Adipocyte (in vitro differentiated cells): ENCODE data around the gene BIK.
A peak's percentile ranks its signal among the peaks of the same experiment; 100 is the strongest.

Experiments used
- DNase-seq: peaks from one replicate; pipeline ENCODE4 v3.0.0-alpha.2; 2015; ENCODE audit warnings: low read depth
- H3K27me3 ChIP-seq: replicated peaks from 2 replicates; pipeline ENCODE4 v1.7.0; 2013; ENCODE audit warnings: mild to moderate bottlenecking, low read length, moderate library complexity; ENCODE audit not compliant: control insufficient read depth, insufficient read depth
- H3K36me3 ChIP-seq: 2 replicates; pipeline ENCODE4 v1.7.0; 2013; ENCODE audit warnings: low read length, mild to moderate bottlenecking, moderate library complexity; ENCODE audit not compliant: control insufficient read depth, insufficient read depth, severe bottlenecking
- H3K4me1 ChIP-seq: 2 replicates; pipeline ENCODE4 v1.7.0; 2013; ENCODE audit warnings: mild to moderate bottlenecking, low read length, moderate library complexity; ENCODE audit not compliant: control insufficient read depth, insufficient read depth
- H3K4me3 ChIP-seq: 2 replicates; pipeline ENCODE4 v1.7.0; 2013; ENCODE audit warnings: mild to moderate bottlenecking, low read length, moderate library complexity
- H3K9ac ChIP-seq: 2 replicates; pipeline ENCODE4 v1.7.0; 2013; ENCODE audit warnings: mild to moderate bottlenecking, low read length, moderate library complexity
- H3K9me3 ChIP-seq: 2 replicates; pipeline ENCODE4 v1.7.0; 2013; ENCODE audit warnings: mild to moderate bottlenecking, low read length, moderate library complexity; ENCODE audit not compliant: control insufficient read depth

Gene BIK

DNA sequence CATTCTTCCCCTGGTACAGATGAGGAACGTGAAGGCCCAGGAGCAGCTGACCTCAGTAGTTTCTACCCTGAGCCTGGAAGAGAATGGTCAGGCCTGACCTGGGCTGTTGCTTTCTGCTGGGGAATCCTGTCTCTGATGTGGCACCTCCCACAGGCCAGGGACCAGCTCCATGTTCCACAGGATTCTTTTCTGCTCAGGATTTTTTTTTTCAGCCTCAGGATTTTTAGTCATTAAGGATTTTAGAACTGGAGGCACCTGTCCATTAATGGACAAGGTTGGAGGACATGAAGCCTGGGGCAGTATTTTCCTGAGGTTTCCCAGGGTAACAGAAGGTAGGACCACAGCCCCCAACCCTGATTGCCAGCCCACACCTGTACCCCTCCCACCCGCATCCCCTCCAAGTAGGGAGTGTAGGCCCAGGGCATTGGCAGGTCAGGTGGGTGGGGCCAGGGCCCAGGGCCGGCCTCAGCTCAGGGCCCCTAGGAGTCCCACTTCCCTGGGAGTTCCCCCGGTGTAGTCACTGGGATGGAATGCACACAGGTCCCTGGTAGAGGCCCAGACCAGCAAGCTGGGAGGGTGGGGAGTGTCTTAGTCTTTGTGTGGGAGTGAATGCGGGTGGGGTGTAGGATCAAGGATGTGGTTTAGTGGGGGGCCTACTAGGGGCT lies 16.1 kb downstream of the BIK start:
- H3K4me3 ChIP-seq = no peak overlapping the region
- H3K36me3 ChIP-seq = peaks cover 2% of the 10 kb centered on the region
- H3K4me1 ChIP-seq = peaks cover 4% of the 10 kb centered on the region
- peak; percentile 67 for DNase-seq
- no peaks in the 10 kb centered on the region for H3K27me3 ChIP-seq
- no peaks in the 10 kb centered on the region for H3K9me3 ChIP-seq
- H3K9ac ChIP-seq = no peak overlapping the region

DNA sequence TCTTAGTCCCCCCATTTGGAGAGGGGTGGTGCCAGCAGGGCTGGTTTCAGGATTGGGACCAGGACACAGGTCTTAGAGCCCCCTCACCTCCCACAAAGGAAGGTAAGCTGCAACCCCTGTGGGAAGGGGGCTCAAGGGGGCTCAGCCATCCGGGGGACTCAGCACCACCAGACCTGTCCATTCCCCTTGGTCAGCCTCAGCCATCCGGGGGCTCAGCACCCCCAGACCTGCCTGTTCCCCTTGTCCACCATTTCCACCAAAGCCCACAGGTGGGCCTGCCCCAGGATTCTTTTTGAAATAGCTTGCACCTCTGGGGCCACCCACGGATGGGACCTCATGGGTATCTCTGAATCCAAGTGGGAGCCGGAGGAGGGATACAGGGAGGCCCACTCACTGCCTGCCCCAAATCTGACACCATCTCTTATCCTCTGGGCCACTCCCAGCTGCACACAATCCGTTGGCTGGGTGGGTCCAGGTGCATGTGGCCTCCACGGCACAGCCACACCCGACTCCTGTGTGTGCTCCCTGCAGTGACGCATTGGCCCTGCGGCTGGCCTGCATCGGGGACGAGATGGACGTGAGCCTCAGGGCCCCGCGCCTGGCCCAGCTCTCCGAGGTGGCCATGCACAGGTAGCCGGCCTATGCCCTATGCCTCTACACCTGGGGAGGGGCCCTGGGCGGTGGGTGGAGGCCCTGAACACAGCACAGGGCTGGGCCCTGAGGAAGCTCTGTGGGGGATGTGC lies 16.8 kb downstream of the BIK start:
- peaks cover 4% of the 10 kb centered on the region for H3K4me1 ChIP-seq
- H3K36me3 ChIP-seq = peaks cover 4% of the 10 kb centered on the region
- no peak overlapping the region for H3K4me3 ChIP-seq
- H3K27me3 ChIP-seq = no peaks in the 10 kb centered on the region
- H3K9ac ChIP-seq = no peak overlapping the region
- DNase-seq = no peak
- no peaks in the 10 kb centered on the region for H3K9me3 ChIP-seq

DNA sequence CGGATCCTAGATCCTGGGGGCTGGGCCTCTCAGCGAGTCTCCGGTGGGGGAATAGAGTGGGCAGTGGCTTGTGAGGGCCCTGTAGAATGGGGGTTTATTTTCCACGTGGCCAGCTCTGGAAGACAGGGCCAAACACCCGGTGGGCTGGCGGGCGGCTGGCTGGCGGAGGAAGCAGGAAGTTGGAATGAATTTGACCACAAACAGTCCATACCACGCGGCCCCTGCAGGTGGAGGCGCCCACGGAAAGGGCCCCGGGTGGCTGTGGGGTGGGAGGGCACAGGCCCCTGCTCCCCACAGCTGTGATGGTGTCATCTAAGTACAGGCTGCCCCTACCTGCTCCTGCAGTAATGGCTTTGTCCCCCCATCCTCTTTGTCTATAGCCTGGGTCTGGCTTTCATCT lies 17.6 kb downstream of the BIK start:
- Histone ChIP-seq H3K9ac (no peak overlapping the region), H3K4me3 (no peak overlapping the region), H3K27me3 (no peaks in the 10 kb centered on the region), H3K36me3 (peaks cover 10% of the 10 kb centered on the region), H3K9me3 (no peaks in the 10 kb centered on the region), H3K4me1 (peaks cover 4% of the 10 kb centered on the region)
- DNase-seq = no peak

DNA sequence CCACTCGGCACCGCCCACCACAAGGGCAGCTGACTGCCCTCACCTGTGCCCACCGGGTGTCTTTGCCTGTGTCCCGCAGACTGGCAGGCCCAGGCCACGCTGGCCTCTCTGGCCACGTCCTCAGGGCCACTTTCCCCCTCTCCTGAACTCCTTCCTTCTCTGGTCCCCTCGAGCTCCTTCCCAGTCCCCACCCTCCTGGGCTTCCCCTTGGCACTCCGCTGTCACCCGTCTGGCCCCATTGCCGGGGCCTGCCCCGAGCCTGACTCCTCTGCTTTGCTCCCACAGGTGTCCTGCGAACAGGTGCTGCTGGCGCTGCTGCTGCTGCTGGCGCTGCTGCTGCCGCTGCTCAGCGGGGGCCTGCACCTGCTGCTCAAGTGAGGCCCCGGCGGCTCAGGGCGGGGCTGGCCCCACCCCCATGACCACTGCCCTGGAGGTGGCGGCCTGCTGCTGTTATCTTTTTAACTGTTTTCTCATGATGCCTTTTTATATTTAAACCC lies 18.4 kb downstream of the BIK start:
- H3K4me1 ChIP-seq = peaks cover 4% of the 10 kb centered on the region
- no peaks in the 10 kb centered on the region for H3K9me3 ChIP-seq
- H3K4me3 ChIP-seq = no peak overlapping the region
- peaks cover 14% of the 10 kb centered on the region for H3K36me3 ChIP-seq
- DNase-seq = no peak
- no peaks in the 10 kb centered on the region for H3K27me3 ChIP-seq
- no peak overlapping the region for H3K9ac ChIP-seq

DNA sequence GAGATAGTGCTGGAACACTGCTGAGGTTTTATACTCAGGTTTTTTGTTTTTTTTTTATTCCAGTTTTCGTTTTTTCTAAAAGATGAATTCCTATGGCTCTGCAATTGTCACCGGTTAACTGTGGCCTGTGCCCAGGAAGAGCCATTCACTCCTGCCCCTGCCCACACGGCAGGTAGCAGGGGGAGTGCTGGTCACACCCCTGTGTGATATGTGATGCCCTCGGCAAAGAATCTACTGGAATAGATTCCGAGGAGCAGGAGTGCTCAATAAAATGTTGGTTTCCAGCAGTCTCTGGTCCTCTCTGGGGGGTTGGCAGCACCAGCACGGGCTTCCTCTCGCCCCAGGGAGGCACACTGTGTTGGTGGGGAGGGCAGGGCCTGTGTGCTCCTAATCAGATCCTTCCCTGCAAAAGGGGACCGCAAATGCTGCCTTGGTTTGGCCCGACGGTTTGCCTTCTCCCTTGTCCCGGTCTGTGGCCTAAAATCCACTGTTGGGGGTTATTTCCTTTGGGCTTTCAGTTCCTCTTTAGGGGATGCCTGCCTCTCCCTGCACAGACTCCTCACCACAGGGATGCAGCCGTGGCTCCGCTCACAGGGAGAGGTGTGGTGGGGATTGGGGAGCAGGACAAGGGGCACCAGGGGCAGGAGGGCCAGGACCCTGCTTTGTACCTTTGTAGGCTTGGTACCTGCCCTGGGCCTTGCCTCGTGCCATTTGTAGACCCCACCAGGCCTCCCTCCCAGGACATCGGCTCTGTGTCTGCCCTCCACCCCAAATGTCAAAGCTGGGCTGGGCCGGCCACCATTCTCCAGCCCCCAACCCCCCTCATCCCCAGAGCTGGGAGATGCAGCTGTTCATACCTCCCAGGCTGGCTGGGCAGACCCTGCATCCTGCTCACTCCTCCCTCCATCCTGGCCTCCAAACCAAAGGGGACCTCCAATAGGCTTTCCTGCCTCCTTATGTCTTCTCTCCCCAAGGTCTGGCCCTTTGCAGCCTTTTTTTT lies 19.2 kb downstream of the BIK start:
- H3K9ac ChIP-seq = no peak overlapping the region
- no peaks in the 10 kb centered on the region for H3K27me3 ChIP-seq
- peaks cover 16% of the 10 kb centered on the region for H3K36me3 ChIP-seq
- H3K4me3 ChIP-seq = no peak overlapping the region
- H3K9me3 ChIP-seq = no peaks in the 10 kb centered on the region
- peaks cover 4% of the 10 kb centered on the region for H3K4me1 ChIP-seq
- DNase-seq = no peak

DNA sequence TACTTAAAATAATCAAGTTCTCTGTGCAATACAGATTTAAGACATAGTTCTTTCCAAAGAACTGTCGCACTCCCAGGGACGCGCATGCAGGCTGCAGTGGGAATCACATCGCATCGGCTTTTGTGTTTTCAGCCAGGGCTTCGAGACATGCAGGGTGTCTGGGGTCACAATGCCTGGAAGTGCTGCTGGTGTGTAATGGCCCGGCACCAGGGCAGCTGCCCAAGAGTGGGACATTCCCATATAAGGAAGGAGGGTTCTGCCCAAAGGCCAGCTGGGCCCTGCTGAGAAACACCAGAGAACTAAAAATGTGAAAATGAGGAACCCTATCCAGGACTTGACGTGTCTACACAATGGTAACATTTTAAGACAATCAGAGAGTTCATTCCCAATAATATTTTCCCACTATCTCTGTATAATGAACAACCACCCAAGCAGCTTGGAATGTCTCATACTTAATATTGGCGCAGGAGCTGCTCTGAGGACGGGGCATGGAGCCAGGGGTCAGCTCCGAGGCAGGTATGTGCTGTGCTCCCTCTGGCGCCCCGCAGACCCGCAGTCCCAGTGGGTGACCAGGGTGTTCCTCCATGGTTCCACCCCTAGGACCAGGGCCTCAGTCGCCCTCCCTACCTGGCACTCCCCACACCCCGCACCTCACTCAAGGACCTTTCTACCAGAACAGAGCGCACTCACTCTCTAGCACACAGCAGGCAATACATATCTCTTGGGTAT lies 21.4 kb downstream of the BIK start:
- H3K36me3 ChIP-seq = peaks cover 25% of the 10 kb centered on the region
- no peak for DNase-seq
- peaks cover 3% of the 10 kb centered on the region for H3K4me1 ChIP-seq
- no peaks in the 10 kb centered on the region for H3K9me3 ChIP-seq
- no peak overlapping the region for H3K4me3 ChIP-seq
- H3K9ac ChIP-seq = no peak overlapping the region
- no peaks in the 10 kb centered on the region for H3K27me3 ChIP-seq

DNA sequence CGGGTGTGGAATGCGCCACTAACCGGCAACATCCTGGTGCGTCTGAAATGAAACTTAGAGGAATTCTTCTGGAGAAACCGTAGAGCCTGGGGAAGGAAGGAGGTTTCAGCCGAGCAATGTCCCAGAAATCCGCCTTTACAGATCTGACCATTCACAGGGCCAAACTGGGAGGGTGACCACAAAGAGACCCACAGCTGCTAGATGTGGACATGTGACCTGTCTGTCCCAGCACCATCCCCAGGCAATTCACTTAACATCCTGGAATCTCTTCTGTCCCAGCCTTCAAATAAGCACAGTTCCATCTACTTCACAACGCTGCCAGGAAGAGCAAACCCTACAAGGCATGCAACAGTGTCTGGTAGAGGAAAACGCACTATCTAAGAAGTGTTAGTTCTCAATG lies 22.9 kb downstream of the BIK start:
- no peak overlapping the region for H3K9ac ChIP-seq
- H3K27me3 ChIP-seq = no peaks in the 10 kb centered on the region
- no peak overlapping the region for H3K4me3 ChIP-seq
- no peaks in the 10 kb centered on the region for H3K9me3 ChIP-seq
- DNase-seq = no peak
- H3K36me3 ChIP-seq = peaks cover 29% of the 10 kb centered on the region
- H3K4me1 ChIP-seq = peaks cover 5% of the 10 kb centered on the region

DNA sequence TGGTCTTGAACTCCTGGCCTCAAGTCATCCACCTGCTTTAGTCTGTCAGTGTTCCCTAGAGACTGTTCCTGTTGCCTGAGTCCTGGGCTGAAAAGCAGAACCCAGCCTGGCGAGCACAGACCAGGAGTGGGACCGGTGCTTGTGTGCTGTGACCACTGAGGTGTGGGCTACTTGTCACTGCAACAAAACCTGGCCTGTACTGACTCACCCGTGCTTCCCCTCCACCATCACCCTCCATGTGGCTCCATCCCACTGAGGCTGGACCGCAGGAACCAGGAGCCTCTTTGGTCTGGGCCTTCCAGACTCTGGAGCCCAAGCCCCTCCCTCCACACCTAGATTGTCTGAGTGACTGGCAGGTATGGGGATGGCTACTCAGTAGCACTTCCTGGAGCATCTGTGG lies 24.0 kb downstream of the BIK start:
- Histone ChIP-seq H3K4me1 (peaks cover 5% of the 10 kb centered on the region), H3K27me3 (no peaks in the 10 kb centered on the region), H3K36me3 (peaks cover 36% of the 10 kb centered on the region), H3K4me3 (no peak overlapping the region), H3K9ac (no peak overlapping the region), H3K9me3 (no peaks in the 10 kb centered on the region)
- DNase-seq = no peak

DNA sequence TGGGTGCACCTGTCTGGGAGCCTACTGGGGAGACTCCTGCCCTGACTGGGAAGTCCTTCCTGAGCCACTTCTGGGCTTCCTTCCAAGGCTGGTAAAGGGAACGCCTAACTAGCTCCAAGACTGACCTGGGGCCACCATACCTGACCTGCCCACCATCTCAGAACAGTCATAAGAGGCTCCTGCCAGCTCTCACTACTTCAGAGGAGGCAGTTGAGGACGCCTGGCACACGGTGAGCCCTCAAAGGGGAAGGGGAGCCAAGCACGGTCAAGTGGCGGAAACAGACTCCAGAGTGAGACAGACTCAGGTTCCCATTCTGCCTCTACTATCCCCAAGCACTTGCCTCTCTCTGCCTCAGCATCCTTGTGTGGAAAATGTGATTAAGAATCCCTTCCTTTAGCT lies 25.0 kb downstream of the BIK start:
- H3K36me3 ChIP-seq = peaks cover 46% of the 10 kb centered on the region
- DNase-seq = no peak
- no peak overlapping the region for H3K9ac ChIP-seq
- no peak overlapping the region for H3K4me3 ChIP-seq
- no peaks in the 10 kb centered on the region for H3K27me3 ChIP-seq
- H3K9me3 ChIP-seq = no peaks in the 10 kb centered on the region
- peaks cover 5% of the 10 kb centered on the region for H3K4me1 ChIP-seq

DNA sequence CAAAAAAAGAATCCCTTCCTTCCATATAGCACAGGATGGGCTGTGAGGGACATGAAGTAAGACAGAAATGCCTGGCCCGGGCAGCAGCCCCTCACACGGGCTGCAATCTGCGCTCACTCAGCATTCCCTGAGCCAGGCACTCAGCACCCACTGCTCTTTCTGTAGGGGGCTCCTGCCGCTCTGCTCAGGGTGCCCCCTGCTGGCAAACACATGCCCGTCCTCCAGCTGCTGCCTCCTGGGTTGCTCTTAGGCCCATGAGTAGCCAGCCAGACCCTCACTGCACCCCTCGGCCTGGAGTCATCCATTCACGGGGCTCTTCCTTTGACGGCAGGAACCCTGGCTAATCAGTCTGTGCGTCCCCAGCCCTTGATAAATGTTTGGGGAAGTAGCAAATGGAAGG lies 25.7 kb downstream of the BIK start:
- peak; percentile 57 for DNase-seq
- peaks cover 49% of the 10 kb centered on the region for H3K36me3 ChIP-seq

More for the DNA sequence above, 25.7 kb downstream of the BIK start:
- H3K4me3 ChIP-seq = no peak overlapping the region
- no peaks in the 10 kb centered on the region for H3K9me3 ChIP-seq
- H3K27me3 ChIP-seq = no peaks in the 10 kb centered on the region
- H3K4me1 ChIP-seq = peaks cover 5% of the 10 kb centered on the region
- no peak overlapping the region for H3K9ac ChIP-seq
